GM23338 (cell line): ENCODE results near the gene KRTAP5-6. TPM values are rescaled to one million over a fixed set of nuclear protein-coding genes. Genes with fewer than 3 reads are reported as not detected.

ENCODE experiments used
- ATAC-seq: fragments of 200-7000 bp; cut with Tn5 transposase; 3 replicates; pipeline ENCODE4 v1.9.1; 2020
- DNase-seq: peaks from one replicate; pipeline ENCODE4 v3.0.0-alpha.2; 2015; ENCODE audit warnings: low spot score
- H2AFZ ChIP-seq: fragments of 200-600 bp; sonication (generic); 2 replicates; pipeline ENCODE4 v1.8.0; 2016; ENCODE audit warnings: antibody characterized with exemption, mild to moderate bottlenecking, moderate library complexity
- H3F3A ChIP-seq: fragments of 200-600 bp; sonication (generic); replicated peaks from 2 replicates; pipeline ENCODE4 v1.8.0; 2017; ENCODE audit warnings: antibody characterized with exemption, mixed run types, low read depth
- H3K27ac ChIP-seq: fragments of 200-600 bp; sonication (generic); 2 replicates; pipeline ENCODE4 v1.6.1; 2016; ENCODE audit warnings: low read depth
- H3K27me3 ChIP-seq: fragments of 200-600 bp; sonication (generic); 2 replicates; pipeline ENCODE4 v1.8.0; 2016; ENCODE audit warnings: mild to moderate bottlenecking, mixed run types, moderate library complexity; ENCODE audit not compliant: insufficient read depth
- H3K36me3 ChIP-seq: fragments of 200-600 bp; sonication (generic); 2 replicates; pipeline ENCODE4 v1.8.0; 2016; ENCODE audit warnings: mild to moderate bottlenecking; ENCODE audit not compliant: insufficient read depth
- H3K4me1 ChIP-seq: fragments of 200-600 bp; sonication (generic); 2 replicates; pipeline ENCODE4 v1.8.0; 2016; ENCODE audit warnings: mild to moderate bottlenecking, moderate library complexity; ENCODE audit not compliant: insufficient read depth
- H3K4me2 ChIP-seq: fragments of 200-600 bp; sonication (generic); 2 replicates; pipeline ENCODE4 v1.7.1; 2017; ENCODE audit warnings: mixed run types
- H3K4me3 ChIP-seq: fragments of 200-600 bp; sonication (generic); 2 replicates; pipeline ENCODE4 v1.6.1; 2016; ENCODE audit warnings: mixed run types
- H3K79me2 ChIP-seq: fragments of 200-600 bp; sonication (generic); replicated peaks from 2 replicates; pipeline ENCODE4 v1.8.0; 2017; ENCODE audit warnings: mild to moderate bottlenecking; ENCODE audit not compliant: insufficient read depth
- H3K9me2 ChIP-seq: fragments of 200-600 bp; sonication (generic); 2 replicates; pipeline ENCODE4 v1.8.0; 2017; ENCODE audit not compliant: insufficient read depth
- H4K20me1 ChIP-seq: fragments of 200-600 bp; sonication (generic); replicated peaks from 2 replicates; pipeline ENCODE4 v1.8.0; 2017; ENCODE audit warnings: mild to moderate bottlenecking; ENCODE audit not compliant: insufficient read depth
- H3K27ac Mint-ChIP-seq: 2 replicates; pipeline ENCODE4 v1.8.0; 2020; ENCODE audit warnings: inconsistent platforms, mild to moderate bottlenecking, moderate library complexity, mixed read lengths
- H3K27me3 Mint-ChIP-seq: 3 replicates; pipeline ENCODE4 v1.8.0; 2022; ENCODE audit warnings: low read depth, mild to moderate bottlenecking, moderate library complexity, mixed read lengths, inconsistent platforms; ENCODE audit not compliant: insufficient read depth, poor library complexity
- H3K36me3 Mint-ChIP-seq: 3 replicates; pipeline ENCODE4 v1.8.0; 2021; ENCODE audit warnings: low read depth, mild to moderate bottlenecking, inconsistent platforms, moderate library complexity, mixed read lengths
- H3K4me1 Mint-ChIP-seq: 3 replicates; pipeline ENCODE4 v1.8.0; 2020; ENCODE audit warnings: mild to moderate bottlenecking, inconsistent platforms, mixed read lengths
- H3K4me3 Mint-ChIP-seq: 3 replicates; pipeline ENCODE4 v1.8.0; 2021; ENCODE audit warnings: moderate library complexity, mild to moderate bottlenecking, inconsistent platforms, mixed read lengths
- H3K9me3 Mint-ChIP-seq: 3 replicates; pipeline ENCODE4 v1.8.0; 2020; ENCODE audit warnings: moderate library complexity, mild to moderate bottlenecking, inconsistent platforms, mixed read lengths
- CREB1 ChIP-seq: fragments of 250-450 bp; sonication (Bioruptor Pico); IDR thresholded peaks from 2 replicates; pipeline ENCODE4 v1.5.0; 2020; ENCODE audit warnings: low read depth, mild to moderate bottlenecking, moderate library complexity
- JUNB ChIP-seq: IDR thresholded peaks from one replicate; pipeline ENCODE4 v1.6.1; 2016; ENCODE audit warnings: antibody characterized with exemption; ENCODE audit not compliant: unreplicated experiment
- NANOG ChIP-seq: IDR thresholded peaks from 2 replicates; pipeline ENCODE4 v1.6.1; 2016; ENCODE audit warnings: antibody characterized with exemption, borderline replicate concordance
- POLR2AphosphoS5 ChIP-seq: IDR thresholded peaks from 2 replicates; pipeline ENCODE4 v1.6.1; 2016; ENCODE audit warnings: antibody characterized with exemption, low read depth
- REST ChIP-seq: IDR thresholded peaks from one replicate; pipeline ENCODE4 v1.6.1; 2018; ENCODE audit warnings: antibody characterized with exemption; ENCODE audit not compliant: unreplicated experiment
- STAT1 ChIP-seq: IDR thresholded peaks from one replicate; pipeline ENCODE4 v1.6.1; 2016; ENCODE audit warnings: antibody characterized with exemption; ENCODE audit not compliant: unreplicated experiment
- ZNF114 ChIP-seq: fragments of 250-450 bp; sonication (Bioruptor Pico); IDR thresholded peaks from 2 replicates; pipeline ENCODE4 v1.5.0; 2020; ENCODE audit warnings: mild to moderate bottlenecking, moderate library complexity
- ZNF331 ChIP-seq: fragments of 250-450 bp; sonication (Bioruptor Pico); IDR thresholded peaks from 2 replicates; pipeline ENCODE4 v1.5.0; 2020; ENCODE audit warnings: low read depth, mild to moderate bottlenecking, moderate library complexity
- polyA plus RNA-seq: library from polyadenylated mRNA; unstranded; fragments of >200 nt; fragmentation: Nextera tagmentation; extraction: Ambion mirVana; gene quantifications from 2 replicates; pipeline ENCODE4 v1.2.1, GENCODE V29; 2016
- total RNA-seq: library from RNA; depleted of rRNA; stranded (reverse); fragments of >200 nt; shearing (Covaris generic); gene quantifications from 2 replicates; pipeline ENCODE4 v1.2.3, GENCODE V29; 2014
- TF ChIP-seq, protein P1 (sequence below): IDR thresholded peaks from 2 replicates; pipeline ENCODE4 v1.6.1; 2016; ENCODE audit warnings: antibody characterized with exemption
- TF ChIP-seq, protein P2 (sequence below), 2 experiments: fragments of 200-600 bp in 1 of 2; sonication (generic) in 1 of 2; conservative IDR thresholded peaks; 2 replicates each; pipeline versions ENCODE4 v1.5.1 to v1.6.1; 2016 to 2017; ENCODE audit warnings: antibody characterized with exemption in 2 of 2, low read depth in 2 of 2, mild to moderate bottlenecking in 2 of 2, moderate library complexity in 1 of 2

Gene KRTAP5-6
- total and polyA plus RNA-seq, 2 experiments from 2014 or later = not detected

- no peak for DNase-seq
- ATAC-seq = no peak
- Histone ChIP-seq H3K4me3 (no peak overlapping the region), H3K27ac (no peak overlapping the region), H4K20me1 (no peaks in the 10 kb centered on the region), H3F3A (no peaks in the 10 kb centered on the region), H3K4me2 (no peak overlapping the region), H2AFZ (no peak overlapping the region), H3K27me3 (no peaks in the 10 kb centered on the region), H3K9me2 (no peaks in the 10 kb centered on the region), H3K4me1 (no peaks in the 10 kb centered on the region), H3K36me3 (no peaks in the 10 kb centered on the region), H3K79me2 (no peaks in the 10 kb centered on the region)
- no peaks in the 10 kb centered on the region for H3K4me1 Mint-ChIP-seq
- H3K36me3 Mint-ChIP-seq = no peaks in the 10 kb centered on the region
- no peaks in the 10 kb centered on the region for H3K9me3 Mint-ChIP-seq
- no peak for TF ChIP-seq STAT1
- TF ChIP-seq, protein P1, sequence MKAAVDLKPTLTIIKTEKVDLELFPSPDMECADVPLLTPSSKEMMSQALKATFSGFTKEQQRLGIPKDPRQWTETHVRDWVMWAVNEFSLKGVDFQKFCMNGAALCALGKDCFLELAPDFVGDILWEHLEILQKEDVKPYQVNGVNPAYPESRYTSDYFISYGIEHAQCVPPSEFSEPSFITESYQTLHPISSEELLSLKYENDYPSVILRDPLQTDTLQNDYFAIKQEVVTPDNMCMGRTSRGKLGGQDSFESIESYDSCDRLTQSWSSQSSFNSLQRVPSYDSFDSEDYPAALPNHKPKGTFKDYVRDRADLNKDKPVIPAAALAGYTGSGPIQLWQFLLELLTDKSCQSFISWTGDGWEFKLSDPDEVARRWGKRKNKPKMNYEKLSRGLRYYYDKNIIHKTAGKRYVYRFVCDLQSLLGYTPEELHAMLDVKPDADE = no peak
- no peak for TF ChIP-seq NANOG
- TF ChIP-seq JUNB = no peak
- TF ChIP-seq ZNF114 (CRISPR knock-in tag) = no peak
- no peak for TF ChIP-seq ZNF331
- TF ChIP-seq, protein P2, sequence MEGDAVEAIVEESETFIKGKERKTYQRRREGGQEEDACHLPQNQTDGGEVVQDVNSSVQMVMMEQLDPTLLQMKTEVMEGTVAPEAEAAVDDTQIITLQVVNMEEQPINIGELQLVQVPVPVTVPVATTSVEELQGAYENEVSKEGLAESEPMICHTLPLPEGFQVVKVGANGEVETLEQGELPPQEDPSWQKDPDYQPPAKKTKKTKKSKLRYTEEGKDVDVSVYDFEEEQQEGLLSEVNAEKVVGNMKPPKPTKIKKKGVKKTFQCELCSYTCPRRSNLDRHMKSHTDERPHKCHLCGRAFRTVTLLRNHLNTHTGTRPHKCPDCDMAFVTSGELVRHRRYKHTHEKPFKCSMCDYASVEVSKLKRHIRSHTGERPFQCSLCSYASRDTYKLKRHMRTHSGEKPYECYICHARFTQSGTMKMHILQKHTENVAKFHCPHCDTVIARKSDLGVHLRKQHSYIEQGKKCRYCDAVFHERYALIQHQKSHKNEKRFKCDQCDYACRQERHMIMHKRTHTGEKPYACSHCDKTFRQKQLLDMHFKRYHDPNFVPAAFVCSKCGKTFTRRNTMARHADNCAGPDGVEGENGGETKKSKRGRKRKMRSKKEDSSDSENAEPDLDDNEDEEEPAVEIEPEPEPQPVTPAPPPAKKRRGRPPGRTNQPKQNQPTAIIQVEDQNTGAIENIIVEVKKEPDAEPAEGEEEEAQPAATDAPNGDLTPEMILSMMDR (conservative IDR thresholded peaks at IDR 0.05; ENCODE audit: low read depth in 2 of 2) = no peak
- peaks cover 12% of the 10 kb centered on the region for H3K27me3 Mint-ChIP-seq
- no peak overlapping the region for H3K4me3 Mint-ChIP-seq
- H3K27ac Mint-ChIP-seq = no peak overlapping the region
Observed at GRCh38 chr11:1667121-1667850, 29.7 kb upstream of the KRTAP5-6 start.

- no peak overlapping the region for H3K4me3 Mint-ChIP-seq
- Histone ChIP-seq H3K4me1 (no peaks in the 10 kb centered on the region), H3K4me3 (no peak overlapping the region), H3K27me3 (no peaks in the 10 kb centered on the region), H3K9me2 (no peaks in the 10 kb centered on the region), H3K79me2 (no peaks in the 10 kb centered on the region), H3K36me3 (no peaks in the 10 kb centered on the region), H3K27ac (no peak overlapping the region), H4K20me1 (no peaks in the 10 kb centered on the region), H2AFZ (no peak overlapping the region), H3F3A (no peaks in the 10 kb centered on the region), H3K4me2 (no peak overlapping the region)
- TF ChIP-seq STAT1 = no peak
- TF ChIP-seq, protein P1 = no peak
- TF ChIP-seq CREB1 (CRISPR knock-in tag) = no peak
- TF ChIP-seq ZNF331 = no peak
- TF ChIP-seq NANOG = no peak
- TF ChIP-seq POLR2AphosphoS5 = no peak
- TF ChIP-seq REST = no peak
- DNase-seq (no peak), ATAC-seq (no peak)
- H3K36me3 Mint-ChIP-seq = no peaks in the 10 kb centered on the region
- H3K4me1 Mint-ChIP-seq = no peaks in the 10 kb centered on the region
- peaks cover 12% of the 10 kb centered on the region for H3K27me3 Mint-ChIP-seq
- H3K27ac Mint-ChIP-seq = no peak overlapping the region
- no peaks in the 10 kb centered on the region for H3K9me3 Mint-ChIP-seq
Observed at GRCh38 chr11:1667906-1668305, 29.1 kb upstream of the KRTAP5-6 start.
